ENCODE data around the gene CLIP1.

CLIP1 gene

GRCh38 chr12:122327494-122328385, 94.7 kb downstream of the CLIP1 start:
- TF ChIP-seq CTCF (IDR thresholded peaks at IDR 0.05; ENCODE audit: extremely low read depth, missing control alignments) = no peak
- no peak for DNase-seq (ENCODE audit: low spot score)

GRCh38 chr12:122327014-122327413, 95.5 kb downstream of the CLIP1 start:
- no peak for DNase-seq (ENCODE audit: low spot score)
- TF ChIP-seq CTCF (IDR thresholded peaks at IDR 0.05; ENCODE audit: extremely low read depth, missing control alignments) = no peak

GRCh38 chr12:122326586-122326985, 95.9 kb downstream of the CLIP1 start:
- DNase-seq (ENCODE audit: low spot score) = no peak
- no peak for TF ChIP-seq CTCF (IDR thresholded peaks at IDR 0.05; ENCODE audit: extremely low read depth, missing control alignments)

GRCh38 chr12:122323311-122324019, 99.0 kb downstream of the CLIP1 start:
- TF ChIP-seq CTCF (IDR thresholded peaks at IDR 0.05; ENCODE audit: extremely low read depth, missing control alignments) = no peak
- DNase-seq (ENCODE audit: low spot score) = no peak

- TF ChIP-seq CTCF (IDR thresholded peaks at IDR 0.05; ENCODE audit: extremely low read depth, missing control alignments) = no peak
- no peak for DNase-seq (ENCODE audit: low spot score)
These were observed 100.0 kb downstream of the CLIP1 start for GRCh38 chr12:122322501-122322900.

- DNase-seq (ENCODE audit: low spot score) = no peak
- no peak for TF ChIP-seq CTCF (IDR thresholded peaks at IDR 0.05; ENCODE audit: extremely low read depth, missing control alignments)
These were observed 103.6 kb downstream of the CLIP1 start for GRCh38 chr12:122318607-122319605.

All from GM20000 (cell line).